Measurements from ENCODE around the gene CACNA1D.

- TF ChIP-seq, protein P1, sequence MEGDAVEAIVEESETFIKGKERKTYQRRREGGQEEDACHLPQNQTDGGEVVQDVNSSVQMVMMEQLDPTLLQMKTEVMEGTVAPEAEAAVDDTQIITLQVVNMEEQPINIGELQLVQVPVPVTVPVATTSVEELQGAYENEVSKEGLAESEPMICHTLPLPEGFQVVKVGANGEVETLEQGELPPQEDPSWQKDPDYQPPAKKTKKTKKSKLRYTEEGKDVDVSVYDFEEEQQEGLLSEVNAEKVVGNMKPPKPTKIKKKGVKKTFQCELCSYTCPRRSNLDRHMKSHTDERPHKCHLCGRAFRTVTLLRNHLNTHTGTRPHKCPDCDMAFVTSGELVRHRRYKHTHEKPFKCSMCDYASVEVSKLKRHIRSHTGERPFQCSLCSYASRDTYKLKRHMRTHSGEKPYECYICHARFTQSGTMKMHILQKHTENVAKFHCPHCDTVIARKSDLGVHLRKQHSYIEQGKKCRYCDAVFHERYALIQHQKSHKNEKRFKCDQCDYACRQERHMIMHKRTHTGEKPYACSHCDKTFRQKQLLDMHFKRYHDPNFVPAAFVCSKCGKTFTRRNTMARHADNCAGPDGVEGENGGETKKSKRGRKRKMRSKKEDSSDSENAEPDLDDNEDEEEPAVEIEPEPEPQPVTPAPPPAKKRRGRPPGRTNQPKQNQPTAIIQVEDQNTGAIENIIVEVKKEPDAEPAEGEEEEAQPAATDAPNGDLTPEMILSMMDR (IDR thresholded peaks at IDR 0.05; ENCODE audit: insufficient read depth, low read length, poor library complexity, severe bottlenecking): no peak
- TF ChIP-seq EZH2phosphoT487 (conservative IDR thresholded peaks at IDR 0.05; ENCODE audit: low read length): no peak
Measured at GRCh38 chr3:53811143-53811927, 316.9 kb downstream of the CACNA1D start.

All from SU-DHL-6 (cell line).